ENCODE results near the gene PTOV1. TPM values are rescaled to one million over a fixed set of nuclear protein-coding genes. Genes with fewer than 3 reads are reported as not detected.
A peak's percentile ranks its signal among the peaks of the same experiment; 100 is the strongest.

The PTOV1 gene
- total and polyA plus RNA-seq, 2 of the 8 experiments (the other 6 are each of a cell fraction or from before 2014, with no cell fraction given) = 147 to 251 TPM

- no peaks in the 10 kb centered on the region for H3K9me3 ChIP-seq (ENCODE audit: insufficient read depth in 2 of 2, low read depth in 1 of 2, low read length in 1 of 2)
- ChIA-PET CTCF (ENCODE audit: partially characterized antibody) (interaction anchor here (0.7 to 2.0 kb wide), 12 partner anchors 8 to 128 kb away, joined by 3 to 9 read pairs (median 4); no protein-coding TSS in a partner anchor), POLR2A (ENCODE audit: partially characterized antibody) (interaction anchor here (0.5 to 3.4 kb wide), 24 partner anchors 8 to 148 kb away, joined by 3 to 29 read pairs (median 5); partner anchors contain the start of genes ADM5, AP2A1, NUP62 and PTOV1)
- peaks cover 0 to 8% of the 10 kb centered on the region in 2 experiments for H4K20me1 ChIP-seq (replicated peaks in 1 of 2; ENCODE audit: control insufficient read depth in 1 of 2, insufficient read depth in 2 of 2, low read length in 2 of 2)
- peak overlapping the region; percentile 53 for H3K18ac ChIP-seq (ENCODE audit: extremely low read depth, low read length)
- no peaks in the 10 kb centered on the region for H3K79me2 ChIP-seq (ENCODE audit: control insufficient read depth in 1 of 2, insufficient read depth in 2 of 2, low read length in 2 of 2)
- H2BK120ac ChIP-seq (replicated peaks; ENCODE audit: low read depth, low read length) = no peak overlapping the region
- no peak overlapping the region for H3K14ac ChIP-seq (ENCODE audit: insufficient read length)
- FAIRE-seq (no peak), DNase-seq (ENCODE audit: low read depth in 1 of 2, low spot score in 2 of 2) (no peak)
- no peak overlapping the region for H2AK5ac ChIP-seq (ENCODE audit: low read depth, low read length)
- peak overlapping the region; percentile 98 for H3K27ac ChIP-seq (ENCODE audit: low read depth, low read length)
- H4K8ac ChIP-seq (ENCODE audit: extremely low read depth, insufficient read depth, low read length) = peak overlapping the region; percentile 93; the same call in 1 of the 2 replicates
- 56% methylated on average over 11 of the region's 11 CpGs; no CpG with 5 or more reads in 1 of the 2 experiments for WGBS, 2 experiments (ENCODE audit: extremely low coverage in 1 of 2, insufficient coverage in 1 of 2, insufficient read length in 1 of 2, insufficient replicate concordance in 2 of 2, low coverage in 1 of 2, low lambda C conversion rate in 2 of 2, missing lambda C conversion rate in 1 of 2)
- H2BK20ac ChIP-seq (ENCODE audit: low read length) = no peak overlapping the region
- peak overlapping the region; percentile 50; the same call in 1 of the 2 replicates for H2AFZ ChIP-seq (ENCODE audit: low read length)
- H3K4me3 ChIP-seq (ENCODE audit: extremely low read depth in 1 of 4, insufficient read depth in 2 of 4, low read depth in 3 of 4, low read length in 4 of 4) = peak overlapping the region; percentile 75 to 94 (median 77)
- 0 out of 2 replicates have a peak overlapping the region, but pooled peaks have one; percentile 42 for H2BK12ac ChIP-seq (ENCODE audit: low read depth, low read length)
- no peak overlapping the region for H3K23ac ChIP-seq (ENCODE audit: insufficient read length)
- peaks cover 6 to 15% (median 12%) of the 10 kb centered on the region in 4 experiments for H3K4me1 ChIP-seq (replicated peaks in 1 of 4; ENCODE audit: control insufficient read depth in 3 of 4, insufficient read depth in 4 of 4, low read length in 3 of 4)
- H3K23me2 ChIP-seq (ENCODE audit: low read depth, low read length) = peaks cover 2% of the 10 kb centered on the region; the same call in 1 of the 2 replicates
- H4K91ac ChIP-seq (replicated peaks; ENCODE audit: insufficient read length, low read length) = peak overlapping the region; percentile 29
- H2BK5ac ChIP-seq (ENCODE audit: low read depth, low read length) = peak overlapping the region; percentile 57; the same call in 1 of the 2 replicates
- H2BK15ac ChIP-seq (ENCODE audit: low read length) = 0 out of 2 replicates have a peak overlapping the region, but pooled peaks have one; percentile 51
- H3K4ac ChIP-seq (replicated peaks; ENCODE audit: insufficient read length, low read depth, low read length) = peak overlapping the region; percentile 41
- H3K56ac ChIP-seq (replicated peaks; ENCODE audit: insufficient read length, low read depth, low read length) = peak overlapping the region; percentile 13
- 0 out of 2 replicates have a peak, but pooled peaks cover 2% of the 10 kb centered on the region for H3K79me1 ChIP-seq (ENCODE audit: low read depth, low read length)
- H3K4me2 ChIP-seq (ENCODE audit: insufficient read depth in 1 of 2, low read depth in 2 of 2, low read length in 2 of 2) = peak overlapping the region; percentile 88 to 91
- H3K27me3 ChIP-seq (replicated peaks in 1 of 4; ENCODE audit: control insufficient read depth in 3 of 4, extremely low read depth in 1 of 4, insufficient read depth in 3 of 4, low read length in 3 of 4) = no peaks in the 10 kb centered on the region
- H3K36me3 ChIP-seq (ENCODE audit: control insufficient read depth in 2 of 4, insufficient read depth in 4 of 4, low read length in 3 of 4) = no peaks in the 10 kb centered on the region
- H4K5ac ChIP-seq (ENCODE audit: insufficient read length, low read depth, low read length) = no peak overlapping the region
- H3K9ac ChIP-seq (replicated peaks in 1 of 4; ENCODE audit: extremely low read depth in 1 of 4, low read depth in 3 of 4, low read length in 3 of 4) = peak overlapping the region; percentile 36 to 96 (median 76)
- TF ChIP-seq CTCF (IDR thresholded peaks at IDR 0.05; ENCODE audit: control extremely low read depth in 1 of 3, insufficient read depth in 1 of 3, low read depth in 1 of 3, low read length in 3 of 3) (no peak), TCF12 (IDR thresholded peaks at IDR 0.05; ENCODE audit: low read depth, low read length) (no peak), SIRT6 (IDR thresholded peaks at IDR 0.05; ENCODE audit: low read length) (no peak), CHD1 (IDR thresholded peaks at IDR 0.05; ENCODE audit: low read depth, low read length) (no peak), RFX5 (IDR thresholded peaks at IDR 0.05; ENCODE audit: borderline replicate concordance, low read depth, low read length) (no peak), CEBPB (IDR thresholded peaks at IDR 0.05; ENCODE audit: low read depth, low read length) (no peak), BRCA1 (IDR thresholded peaks at IDR 0.05; ENCODE audit: low read depth, low read length) (no peak), CBX5 (IDR thresholded peaks at IDR 0.05; ENCODE audit: low read depth, low read length) (no peak), HDAC6 (IDR thresholded peaks at IDR 0.05; ENCODE audit: low read depth, low read length) (no peak), SAP30 (IDR thresholded peaks at IDR 0.05; ENCODE audit: insufficient read depth, insufficient replicate concordance, low read length) (no peak), SP1 (IDR thresholded peaks at IDR 0.05; ENCODE audit: low read depth, low read length) (no peak)
Observed at GRCh38 chr19:49812452-49812996, 38.4 kb upstream of the PTOV1 start.

Data from H1 (cell line).